CD4-positive, alpha-beta T cell treated with Interleukin-15 for 4 hours (primary cell): ENCODE results near the gene LRP8.

ENCODE experiments used
- DNase-seq: peaks from one replicate; pipeline ENCODE4 v3.0.0-alpha.2; 2020; ENCODE audit warnings: low spot score

The LRP8 gene

DNA sequence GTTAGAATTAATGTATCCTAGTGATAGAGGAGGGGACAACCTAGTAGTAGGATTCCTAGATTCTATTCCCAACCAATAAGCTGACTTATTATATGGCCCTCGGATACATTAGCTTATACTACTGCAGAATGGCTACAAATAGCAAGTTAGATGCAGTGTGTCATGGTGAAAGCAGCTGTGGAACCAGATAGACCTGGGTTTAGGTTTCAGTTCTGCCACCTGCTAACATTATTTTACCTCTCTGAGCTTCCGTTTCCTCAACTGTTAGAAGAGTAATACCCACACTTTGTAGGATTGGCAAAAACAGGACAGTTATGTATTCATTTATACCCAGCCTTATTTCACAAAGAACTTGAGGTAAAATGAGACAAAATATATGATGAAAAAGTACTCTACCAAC, 67.9 kb downstream of the LRP8 start:
- DNase-seq, result no peak

DNA sequence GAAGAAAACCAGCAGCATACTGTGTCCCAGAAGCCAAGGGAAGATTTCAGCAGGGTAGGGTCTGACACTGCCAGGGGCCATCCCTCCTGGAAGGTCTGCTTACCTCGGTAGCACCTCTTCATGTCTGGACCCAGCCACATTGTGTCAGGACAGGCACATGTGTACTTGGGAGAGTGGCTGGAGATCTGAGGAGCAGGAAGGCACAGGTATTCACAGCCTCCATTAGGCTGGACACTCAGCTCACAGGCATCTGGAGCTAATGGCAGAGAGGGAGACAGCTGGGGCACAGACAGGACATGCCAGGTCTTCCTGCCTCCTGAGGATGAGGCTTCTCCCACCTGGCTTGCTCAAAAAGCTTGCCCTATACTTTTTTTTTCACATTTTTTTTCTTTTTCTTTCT, 69.7 kb downstream of the LRP8 start:
- DNase-seq, result no peak

DNA sequence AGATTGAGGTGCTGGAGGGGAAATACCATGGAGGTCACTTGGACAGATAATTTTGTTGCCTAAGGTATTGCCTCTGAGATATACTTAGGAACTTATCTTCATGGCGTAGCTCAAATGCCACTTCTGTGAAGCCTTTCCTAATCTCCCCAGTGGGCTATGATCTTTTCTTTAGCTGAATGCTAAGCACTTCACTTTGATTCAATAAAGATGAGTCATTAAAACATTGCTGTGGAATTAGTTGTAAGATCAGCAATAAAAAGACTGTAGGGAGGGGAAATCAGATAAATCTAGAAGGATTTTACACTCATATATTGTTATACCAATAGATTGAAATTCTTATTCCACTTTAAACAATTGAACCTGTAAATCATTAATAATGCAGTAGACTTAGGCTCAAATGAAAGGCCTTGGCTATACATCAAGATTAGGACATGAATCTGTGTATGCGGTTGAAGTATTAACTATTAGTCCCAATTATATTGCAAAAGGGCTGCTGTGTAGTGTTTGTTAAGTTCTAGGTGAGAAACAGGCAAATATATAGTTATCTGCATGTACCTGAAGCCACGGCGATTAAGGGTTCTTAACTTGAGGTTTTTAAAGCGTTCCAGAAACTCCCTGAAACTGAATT, 70.3 kb downstream of the LRP8 start:
- DNase-seq, result no peak

DNA sequence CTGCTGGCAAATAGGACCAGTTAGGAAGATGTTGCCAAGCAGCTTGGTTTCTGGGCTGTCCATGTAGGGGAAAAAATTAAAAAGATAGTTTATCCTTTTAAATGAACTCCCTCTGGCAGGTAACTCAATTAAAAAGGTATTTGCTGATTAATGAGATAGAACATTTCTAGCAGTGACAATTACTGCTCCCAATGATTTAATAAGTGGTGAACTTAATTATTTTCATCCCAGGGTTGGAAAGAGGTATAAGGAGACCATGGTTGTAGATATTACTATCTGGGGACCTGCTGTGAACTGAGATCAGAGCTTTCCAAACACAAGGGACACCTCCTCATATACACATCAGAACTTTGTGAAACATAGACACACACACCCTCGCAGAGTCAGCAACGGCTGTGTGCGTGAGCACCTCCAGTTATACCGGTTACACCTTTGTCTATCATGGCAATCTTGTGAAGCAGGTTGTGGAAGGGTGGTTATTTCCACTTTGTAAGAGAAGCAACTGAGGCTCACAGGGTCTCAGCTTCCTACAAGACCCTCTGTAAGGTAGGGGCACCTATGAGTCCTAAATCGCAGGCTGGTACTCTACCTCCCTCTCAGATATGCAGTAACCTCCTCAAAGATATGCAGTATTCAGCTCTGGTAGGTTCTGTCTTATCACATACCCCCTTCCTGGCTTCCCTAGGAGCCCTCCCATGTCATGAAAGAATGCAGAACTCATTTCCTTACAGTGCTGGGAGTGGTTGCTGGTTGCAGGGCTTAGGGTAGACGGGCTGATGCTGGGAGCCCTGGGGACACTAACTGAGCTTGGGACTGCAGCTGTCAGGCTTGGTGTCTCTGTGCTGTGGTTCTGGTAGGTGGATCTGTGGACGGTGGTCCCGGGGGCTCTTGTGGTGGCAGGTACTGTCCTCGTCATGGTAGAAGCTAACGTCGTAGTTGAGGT, 71.1 kb downstream of the LRP8 start:
- DNase-seq, result no peak

DNA sequence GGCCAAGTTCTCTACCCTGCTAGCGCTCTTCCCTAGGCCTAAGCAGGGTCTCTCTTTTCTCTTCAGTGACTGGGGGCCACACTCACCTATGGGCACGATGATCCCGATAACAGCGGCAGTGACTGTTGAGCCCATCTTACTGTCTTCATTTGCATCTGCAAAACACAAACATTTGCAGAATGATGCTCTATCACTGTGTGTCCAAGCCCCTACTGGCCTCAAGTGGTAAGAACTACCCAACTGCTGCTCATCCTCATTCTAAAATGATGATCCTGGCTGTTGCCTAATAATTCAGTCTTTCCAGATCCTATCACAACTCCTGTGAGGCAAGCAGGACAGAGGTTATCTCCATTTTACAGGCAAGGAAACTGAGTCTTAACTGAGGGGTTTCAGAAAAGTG, 72.8 kb downstream of the LRP8 start:
- no peak for DNase-seq

DNA sequence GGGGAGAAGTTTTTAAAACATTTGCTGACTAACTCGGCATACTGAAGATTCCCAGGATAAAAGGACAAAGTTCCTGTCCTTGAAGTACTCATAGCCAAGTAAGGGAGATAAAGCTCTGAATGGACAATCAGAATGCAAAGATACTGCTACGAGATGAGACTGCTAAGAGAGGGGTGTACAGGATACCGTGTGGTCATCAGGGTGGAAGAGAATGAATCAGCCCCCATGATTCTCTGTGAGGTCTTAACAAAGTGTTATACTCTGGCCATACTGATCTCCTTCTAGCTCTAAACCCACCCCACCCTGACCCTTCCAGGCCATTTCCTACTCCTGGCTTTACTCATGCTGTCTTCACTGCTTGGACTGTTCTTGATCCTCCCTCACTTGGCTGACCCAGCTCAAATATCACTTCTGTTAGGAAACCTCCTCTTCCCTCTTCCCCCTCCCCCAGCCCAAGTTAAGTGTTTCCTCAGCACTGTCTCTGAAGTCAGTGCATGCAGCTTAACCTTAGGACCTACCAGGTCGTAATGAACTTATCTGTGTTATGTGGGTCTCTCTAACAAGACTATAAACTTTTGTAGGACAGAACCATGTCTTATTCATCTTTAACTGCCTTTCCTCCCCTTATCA, 73.7 kb downstream of the LRP8 start:
- DNase-seq, result no peak

DNA sequence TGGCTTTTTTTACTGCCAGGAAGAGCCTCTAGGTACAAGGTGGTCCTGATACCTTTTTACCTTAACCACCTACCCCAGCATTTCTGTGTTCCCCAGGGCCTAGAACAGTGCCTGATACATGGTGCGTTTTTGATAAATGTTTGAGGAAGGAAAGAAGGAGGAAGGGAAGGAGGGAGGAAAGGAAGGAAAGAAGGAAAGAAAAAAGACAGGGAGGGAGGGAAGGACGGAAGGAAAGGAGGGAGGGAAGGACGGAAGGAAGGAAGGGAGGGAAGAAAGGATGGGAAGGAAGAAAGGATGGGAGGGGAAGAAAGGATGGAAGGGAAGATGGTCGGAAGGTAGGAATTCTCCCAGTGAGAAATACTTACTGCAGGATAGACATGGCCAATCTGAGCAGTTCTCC, 77.5 kb downstream of the LRP8 start:
- no peak for DNase-seq

DNA sequence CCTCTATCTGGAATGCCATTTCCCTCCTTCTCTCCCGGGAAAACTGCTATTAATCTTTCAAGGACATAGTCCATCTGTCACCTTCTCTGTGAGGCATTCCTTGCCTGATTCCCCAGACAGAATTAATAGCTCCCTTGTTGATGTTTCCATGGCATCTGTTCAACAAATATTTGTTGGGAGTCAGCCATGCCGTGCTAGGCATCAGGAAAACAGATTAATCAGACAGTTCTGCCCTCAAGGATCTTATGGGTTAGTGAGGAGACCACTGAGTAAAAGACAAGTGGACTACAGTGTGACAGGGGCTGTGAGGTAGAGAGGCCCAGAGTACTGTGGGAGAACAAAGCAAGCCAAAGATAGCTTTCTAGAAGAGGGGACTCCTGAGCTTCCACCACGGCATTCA, 78.2 kb downstream of the LRP8 start:
- DNase-seq, result no peak

DNA sequence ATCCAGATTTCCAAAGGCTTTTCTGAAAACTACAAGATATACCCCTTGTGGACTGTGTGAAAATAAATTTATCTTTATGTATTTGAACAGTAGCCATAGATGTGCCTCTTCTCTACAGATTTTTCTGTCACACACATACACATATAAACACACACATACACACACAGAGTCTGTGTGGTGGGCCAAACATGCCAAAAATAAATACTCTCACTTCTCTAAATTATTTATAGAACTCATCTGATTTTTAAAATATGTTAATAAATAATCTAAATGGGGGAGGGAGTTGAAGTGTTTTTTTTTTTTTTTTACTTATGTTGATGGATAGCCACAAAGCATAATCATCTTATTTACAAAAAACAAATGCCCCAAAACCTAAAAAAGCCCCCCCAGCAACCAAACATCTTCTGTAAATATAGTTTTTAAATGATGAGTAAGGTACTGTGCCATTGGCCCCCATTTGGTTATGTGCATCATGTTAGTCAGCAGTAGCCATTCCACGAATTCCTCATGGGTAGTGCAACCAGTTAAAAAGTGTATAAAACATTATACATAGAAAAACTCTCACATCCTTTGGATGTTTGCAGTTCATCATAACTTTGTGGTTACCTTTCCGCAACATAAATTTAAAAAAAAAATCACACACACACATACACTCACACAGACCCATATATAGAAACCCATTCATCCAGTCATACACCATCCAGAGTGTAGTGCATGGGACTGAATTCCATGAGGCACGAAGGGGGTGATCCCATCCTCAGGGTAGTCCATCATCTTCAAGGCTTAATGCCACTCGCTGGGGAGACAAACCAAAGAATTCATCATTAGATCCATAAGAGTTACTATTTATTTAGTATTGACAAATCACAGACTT, 81.4 kb downstream of the LRP8 start:
- DNase-seq, result no peak

DNA sequence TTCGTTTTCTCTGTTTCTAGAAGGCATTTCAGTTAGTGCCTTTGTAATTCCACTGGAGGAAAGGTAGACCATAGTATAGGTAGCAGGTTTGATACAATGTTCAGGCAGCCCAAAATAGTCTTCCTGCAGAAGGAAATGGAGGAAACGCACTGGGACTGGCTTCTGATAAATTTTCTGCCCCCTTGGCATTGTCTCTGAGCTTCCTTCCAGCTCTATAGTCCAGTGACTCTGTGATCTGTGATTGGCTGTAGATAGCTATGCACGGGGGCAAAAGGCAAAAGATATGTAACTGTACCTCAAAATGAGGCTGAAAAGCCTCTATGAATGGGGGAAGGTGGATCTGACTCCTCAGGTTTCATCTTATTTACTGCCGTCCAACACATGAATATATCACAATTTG, 83.7 kb downstream of the LRP8 start:
- no peak for DNase-seq

DNA sequence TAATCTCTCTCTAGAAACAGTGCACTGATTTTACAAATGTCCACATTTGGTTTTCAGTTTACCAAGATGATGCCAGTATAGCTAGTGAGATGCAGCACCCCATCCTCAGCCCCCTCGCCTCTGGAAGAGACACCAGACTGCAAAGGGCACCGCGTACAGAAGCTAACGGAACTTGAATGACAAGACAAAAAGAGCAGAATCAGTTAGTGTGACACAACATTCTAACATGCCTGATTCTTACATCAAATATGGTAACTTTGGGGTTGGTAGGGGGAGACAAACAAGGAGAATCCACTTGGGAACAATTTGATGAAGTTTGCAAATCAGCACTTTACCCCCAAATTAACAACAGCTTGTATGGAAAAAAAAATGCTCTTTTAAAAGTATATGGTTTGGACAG, 85.5 kb downstream of the LRP8 start:
- DNase-seq, result no peak

DNA sequence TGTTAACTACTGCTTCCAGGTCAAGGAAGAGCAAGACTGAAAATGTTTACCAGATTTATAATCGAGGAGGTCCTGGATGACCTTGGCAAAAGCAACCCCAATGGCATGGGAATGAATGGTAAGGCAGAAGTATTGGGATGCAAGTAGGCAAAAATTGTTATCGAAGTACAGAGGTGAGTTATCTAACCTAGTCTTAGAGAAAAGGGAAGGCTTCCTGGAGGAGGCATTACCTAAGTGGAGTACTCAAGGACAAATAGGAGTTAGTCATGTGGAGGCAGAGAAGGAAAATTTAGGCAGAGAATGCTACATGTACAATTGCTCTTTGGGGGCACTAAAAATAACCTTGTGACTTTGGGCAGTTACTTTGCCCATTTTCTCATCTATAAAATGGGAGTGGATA, 86.0 kb downstream of the LRP8 start:
- DNase-seq, result no peak

DNA sequence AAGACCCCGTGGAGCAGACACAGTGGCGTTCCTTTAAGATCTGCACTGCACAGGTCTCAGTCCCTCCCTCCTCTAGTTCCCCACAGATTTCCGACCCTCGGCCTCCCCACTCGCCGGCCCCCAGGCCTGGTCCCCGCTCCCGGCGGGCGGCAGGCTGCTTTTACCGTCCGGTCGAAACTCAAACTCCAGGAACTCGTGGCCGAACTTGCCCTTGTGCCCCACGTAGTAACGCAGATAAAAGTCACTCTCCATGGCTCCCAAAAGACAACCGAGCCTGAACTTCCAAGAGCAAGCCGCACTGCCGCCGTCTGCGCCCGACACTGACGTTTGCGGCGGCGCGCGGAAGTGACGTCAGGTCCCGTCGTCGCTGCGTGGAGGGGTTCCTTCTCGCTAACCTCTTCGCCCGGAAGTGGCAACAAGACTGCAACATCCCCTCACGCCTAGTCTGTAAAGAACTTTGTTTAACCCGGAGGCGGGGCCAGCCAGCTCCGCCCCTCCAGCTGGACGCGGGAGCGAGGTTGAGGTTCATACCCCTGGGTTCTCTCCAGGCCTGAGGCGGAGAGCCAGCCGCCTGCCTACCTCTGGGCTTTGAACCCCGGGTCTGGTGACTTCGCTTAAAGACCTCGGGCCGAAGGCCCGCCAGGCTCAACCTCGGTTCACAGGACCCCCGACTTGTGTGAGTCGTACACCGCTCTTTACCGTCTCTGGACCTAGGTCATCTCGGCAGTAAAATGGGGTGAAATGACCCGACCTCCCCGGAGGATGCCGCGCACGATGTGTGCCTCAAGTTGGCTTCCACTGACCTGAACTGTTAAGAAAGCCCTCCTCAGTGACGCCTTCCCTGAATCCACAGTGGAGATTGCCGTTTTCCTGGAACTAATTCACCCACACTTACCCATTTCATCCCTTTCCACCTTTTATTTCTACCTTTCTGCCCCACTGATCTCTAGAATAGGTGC, 89.4 kb downstream of the LRP8 start, which contains the start of gene MAGOH:
Gene MAGOH (minus strand): TSS at position 322 of the 959 bp plus-strand sequence. CDS start 70 bp downstream, at position 252.
- peak; percentile 92 for DNase-seq

DNA sequence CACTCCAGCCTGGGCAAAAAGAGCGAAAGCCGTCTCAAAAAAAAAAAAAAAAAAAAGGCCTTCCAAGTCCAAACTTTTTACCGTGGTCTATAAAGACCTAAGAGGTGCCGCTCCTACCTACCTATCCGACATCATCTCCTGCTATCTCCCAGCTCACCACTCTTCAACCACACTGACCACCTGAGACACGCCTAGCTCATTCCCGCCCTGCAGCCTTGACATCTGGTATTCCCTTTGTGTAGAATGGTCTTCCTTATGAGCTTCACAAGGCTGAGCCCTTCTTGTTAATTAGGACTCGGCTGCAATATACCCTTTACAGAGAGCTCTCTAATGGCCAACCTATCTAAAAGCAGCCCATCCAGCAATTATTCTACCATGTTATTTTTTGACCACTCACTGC, 90.2 kb downstream of the LRP8 start:
- no peak for DNase-seq

DNA sequence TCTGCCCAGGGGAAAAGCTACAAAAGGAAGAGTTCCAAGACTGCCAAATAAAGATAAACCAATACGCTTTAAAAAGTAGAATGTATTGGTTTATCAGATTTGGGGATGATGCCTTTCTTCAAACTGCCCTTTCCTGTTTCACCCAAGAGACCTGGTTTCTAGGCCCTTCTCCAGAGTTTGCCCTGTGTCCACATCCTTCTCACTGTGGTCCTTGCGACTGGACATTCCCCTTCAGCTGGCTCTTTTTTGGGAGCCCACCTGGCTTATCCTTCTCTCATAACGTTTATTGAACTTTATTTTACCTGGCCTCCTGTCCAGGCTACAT, 106.9 kb downstream of the LRP8 start:
- DNase-seq, result no peak

DNA sequence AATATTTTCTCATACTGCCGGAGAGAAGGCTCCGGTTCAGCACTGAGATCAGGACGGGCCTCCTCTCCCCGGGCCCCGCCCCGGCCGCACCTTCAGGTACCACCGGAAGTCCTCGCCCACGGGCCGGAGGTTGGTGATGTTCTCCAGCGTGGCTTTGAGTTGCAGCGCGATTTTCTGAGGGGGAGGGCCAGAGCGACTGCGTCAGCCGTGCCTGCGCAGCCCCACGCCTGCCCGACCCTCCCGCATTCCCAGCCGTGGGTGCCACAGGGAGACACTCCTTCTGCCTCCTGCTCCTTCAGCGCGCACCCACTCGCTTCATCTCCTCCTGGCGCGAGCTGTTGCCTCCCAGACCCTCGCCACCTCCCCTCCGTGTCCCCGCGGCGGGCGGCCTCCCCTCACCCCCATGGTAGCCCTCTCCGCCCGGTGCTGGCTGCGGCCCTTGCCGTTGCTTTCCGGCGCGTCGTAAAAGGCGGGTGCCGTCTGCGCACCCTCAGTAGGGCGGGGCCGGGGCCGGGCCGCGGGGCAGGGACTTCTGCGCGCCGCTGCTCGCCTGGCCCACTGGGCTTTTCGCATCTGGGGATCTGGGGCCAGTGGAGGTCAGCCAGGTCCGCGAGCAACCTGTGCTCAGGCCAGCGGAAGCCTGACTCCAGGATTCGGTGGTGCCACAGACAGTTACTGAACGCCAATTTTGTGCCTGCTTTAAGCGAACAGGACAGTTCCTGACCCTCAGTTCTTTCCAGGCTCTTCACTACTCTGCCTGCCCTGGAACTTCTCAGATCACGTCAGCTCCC, 107.5 kb downstream of the LRP8 start, which contains the start of gene CZIB:
Gene CZIB (minus strand): TSS at position 464 of the 791 bp plus-strand sequence. CDS start 59 bp downstream, at position 405.
- peak; percentile 92 for DNase-seq

DNA sequence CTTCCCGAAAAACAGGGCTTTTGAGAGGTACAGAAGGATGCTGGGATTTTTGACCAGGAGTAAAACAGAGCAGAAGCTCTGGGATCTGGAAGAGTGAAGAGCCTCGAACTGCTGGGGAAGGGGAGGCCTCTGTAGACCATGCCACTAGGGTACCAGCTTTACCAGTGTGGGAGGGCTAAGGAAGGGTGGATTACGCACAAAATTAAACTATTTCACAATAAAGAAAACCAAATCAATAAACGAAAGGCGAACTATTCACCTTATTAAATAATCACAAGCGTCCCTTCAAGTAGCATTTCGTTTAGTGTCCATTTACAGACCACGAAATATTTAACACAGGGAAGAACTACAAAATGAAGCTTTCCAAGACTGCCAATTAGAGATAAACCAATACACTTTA, 108.2 kb downstream of the LRP8 start:
- DNase-seq, result no peak

DNA sequence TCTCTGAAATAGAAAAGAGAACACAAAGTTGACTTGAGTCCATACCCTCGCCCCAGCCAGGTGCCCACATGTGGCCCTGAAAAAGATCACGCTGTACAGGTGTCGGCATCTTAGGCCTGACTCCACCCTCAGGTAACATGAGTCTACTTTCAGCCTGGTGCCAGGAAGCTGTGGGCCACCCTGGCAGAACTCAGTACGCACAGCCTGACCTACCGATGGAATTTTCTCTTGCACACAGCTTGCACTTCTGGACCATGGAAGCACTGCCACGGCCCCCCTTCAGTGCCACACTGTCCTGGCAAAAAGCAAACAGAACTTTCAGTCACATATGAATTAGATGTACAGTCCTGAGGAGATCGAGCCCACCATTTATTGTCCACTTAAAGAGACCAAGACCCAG, 109.7 kb downstream of the LRP8 start:
- no peak for DNase-seq

DNA sequence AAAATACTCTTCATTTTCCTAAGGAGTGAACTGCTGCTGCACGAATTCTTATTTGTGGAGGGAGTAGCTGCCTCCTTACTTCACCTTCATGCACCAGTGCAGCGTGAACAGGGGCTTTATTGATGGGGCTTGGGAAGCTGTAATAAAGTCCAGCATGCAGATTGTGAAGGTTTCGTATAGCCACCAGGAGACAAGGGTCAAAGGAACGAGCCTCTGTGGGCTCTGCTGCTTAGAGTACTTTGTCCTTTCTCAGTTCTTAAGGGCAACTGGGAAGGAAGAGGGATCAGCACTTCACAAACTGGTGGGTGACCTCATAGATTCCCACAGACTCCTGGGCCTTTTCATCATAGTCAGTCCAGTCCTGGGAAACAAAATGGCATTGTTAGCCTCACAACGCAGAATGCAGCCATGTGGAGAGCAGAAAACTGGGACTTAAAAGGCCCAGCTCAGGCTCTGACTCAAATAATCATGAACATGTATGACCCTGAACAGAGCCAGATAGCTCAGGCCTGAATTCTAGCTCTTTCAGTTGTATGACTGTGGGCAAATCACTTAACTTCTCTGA, 113.4 kb downstream of the LRP8 start:
- DNase-seq, result no peak

DNA sequence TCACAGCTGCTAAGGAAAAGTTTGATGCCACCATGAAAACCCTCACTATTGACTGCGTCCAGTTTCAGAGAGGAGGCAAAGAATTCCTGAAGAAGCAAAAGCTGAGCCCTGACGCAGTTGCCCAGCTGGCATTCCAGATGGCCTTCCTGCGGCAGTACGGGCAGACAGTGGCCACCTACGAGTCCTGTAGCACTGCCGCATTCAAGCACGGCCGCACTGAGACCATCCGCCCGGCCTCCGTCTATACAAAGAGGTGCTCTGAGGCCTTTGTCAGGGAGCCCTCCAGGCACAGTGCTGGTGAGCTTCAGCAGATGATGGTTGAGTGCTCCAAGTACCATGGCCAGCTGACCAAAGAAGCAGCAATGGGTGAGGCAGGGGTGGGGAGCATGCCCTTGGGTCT, 116.9 kb downstream of the LRP8 start:
- DNase-seq, result no peak
